ENCODE measurements around the gene GALK1. TPM values are rescaled to one million over a fixed set of nuclear protein-coding genes. Genes with fewer than 3 reads are reported as not detected.

GALK1 gene
- total and polyA plus RNA-seq, 4 donors, result 23.0 to 70.5 (median 44.0) TPM

DNA sequence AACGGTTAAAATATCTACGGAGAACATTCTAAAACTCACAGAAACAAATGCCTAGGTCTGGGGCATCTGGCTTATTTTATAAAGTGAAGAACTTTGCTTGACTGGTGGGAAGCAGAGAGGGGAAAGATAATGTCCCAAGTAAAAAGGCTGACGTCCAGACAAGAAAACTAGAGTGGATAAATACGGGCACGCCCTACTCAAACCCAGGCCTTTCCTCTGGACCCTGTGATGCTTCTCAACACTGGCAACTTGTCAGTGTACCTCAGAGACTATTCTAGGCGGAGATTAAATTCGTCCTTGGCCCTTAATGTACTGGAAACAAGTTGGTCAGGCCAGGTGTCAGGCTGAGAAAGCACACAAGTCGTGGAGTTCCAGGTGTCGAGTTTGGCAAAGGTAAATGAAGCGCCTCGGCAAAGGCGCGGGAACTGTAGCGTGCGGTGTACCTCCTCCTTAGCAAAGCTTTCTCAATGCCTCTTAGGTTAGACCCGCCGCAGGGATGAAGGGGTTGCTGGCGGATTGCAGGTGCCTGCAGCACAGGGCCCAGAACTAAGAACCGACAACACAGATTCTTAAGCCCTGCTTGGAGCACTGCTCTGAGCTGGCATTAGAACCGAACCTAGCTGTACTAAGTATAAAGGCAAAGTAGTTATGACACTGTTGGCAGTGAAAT lies 18.9 kb upstream of the GALK1 start:
- ATAC-seq (ENCODE audit: insufficient read depth, low FRiP score) (no peak), DNase-seq (peak in 1 of 3 donors; percentile 35)
- Histone ChIP-seq H3K4me1 (ENCODE audit: control insufficient read depth in 5 of 5, insufficient read depth in 5 of 5, low read length in 5 of 5) (peaks cover 5 to 39% (median 15%) of the 10 kb centered on the region in 5 donors), H3K9ac (ENCODE audit: insufficient read depth in 1 of 2, low read length in 2 of 2) (peak overlapping the region; percentile 43 to 97), H3K27me3 (ENCODE audit: control insufficient read depth in 3 of 3, insufficient read depth in 3 of 3, low read length in 2 of 3) (no peaks in the 10 kb centered on the region), H3K36me3 (ENCODE audit: control insufficient read depth in 4 of 4, insufficient read depth in 4 of 4, low read length in 4 of 4) (peaks cover 0 to 4% (median under 1%) of the 10 kb centered on the region in 4 donors), H3K4me3 (no peak overlapping the region), H3K27ac (ENCODE audit: low read depth in 1 of 2, low read length in 1 of 2) (peak overlapping the region; percentile 85 to 93), H3K9me3 (ENCODE audit: control insufficient read depth in 4 of 4, insufficient read depth in 3 of 4, low read length in 3 of 4) (no peaks in the 10 kb centered on the region)
- TF ChIP-seq, protein P1, sequence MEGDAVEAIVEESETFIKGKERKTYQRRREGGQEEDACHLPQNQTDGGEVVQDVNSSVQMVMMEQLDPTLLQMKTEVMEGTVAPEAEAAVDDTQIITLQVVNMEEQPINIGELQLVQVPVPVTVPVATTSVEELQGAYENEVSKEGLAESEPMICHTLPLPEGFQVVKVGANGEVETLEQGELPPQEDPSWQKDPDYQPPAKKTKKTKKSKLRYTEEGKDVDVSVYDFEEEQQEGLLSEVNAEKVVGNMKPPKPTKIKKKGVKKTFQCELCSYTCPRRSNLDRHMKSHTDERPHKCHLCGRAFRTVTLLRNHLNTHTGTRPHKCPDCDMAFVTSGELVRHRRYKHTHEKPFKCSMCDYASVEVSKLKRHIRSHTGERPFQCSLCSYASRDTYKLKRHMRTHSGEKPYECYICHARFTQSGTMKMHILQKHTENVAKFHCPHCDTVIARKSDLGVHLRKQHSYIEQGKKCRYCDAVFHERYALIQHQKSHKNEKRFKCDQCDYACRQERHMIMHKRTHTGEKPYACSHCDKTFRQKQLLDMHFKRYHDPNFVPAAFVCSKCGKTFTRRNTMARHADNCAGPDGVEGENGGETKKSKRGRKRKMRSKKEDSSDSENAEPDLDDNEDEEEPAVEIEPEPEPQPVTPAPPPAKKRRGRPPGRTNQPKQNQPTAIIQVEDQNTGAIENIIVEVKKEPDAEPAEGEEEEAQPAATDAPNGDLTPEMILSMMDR (IDR thresholded peaks at IDR 0.05; ENCODE audit: control extremely low read depth, extremely low read depth), result no peak
- 60 to 65% methylated on average over 20 of the region's 20 CpGs for WGBS, 2 donors

DNA sequence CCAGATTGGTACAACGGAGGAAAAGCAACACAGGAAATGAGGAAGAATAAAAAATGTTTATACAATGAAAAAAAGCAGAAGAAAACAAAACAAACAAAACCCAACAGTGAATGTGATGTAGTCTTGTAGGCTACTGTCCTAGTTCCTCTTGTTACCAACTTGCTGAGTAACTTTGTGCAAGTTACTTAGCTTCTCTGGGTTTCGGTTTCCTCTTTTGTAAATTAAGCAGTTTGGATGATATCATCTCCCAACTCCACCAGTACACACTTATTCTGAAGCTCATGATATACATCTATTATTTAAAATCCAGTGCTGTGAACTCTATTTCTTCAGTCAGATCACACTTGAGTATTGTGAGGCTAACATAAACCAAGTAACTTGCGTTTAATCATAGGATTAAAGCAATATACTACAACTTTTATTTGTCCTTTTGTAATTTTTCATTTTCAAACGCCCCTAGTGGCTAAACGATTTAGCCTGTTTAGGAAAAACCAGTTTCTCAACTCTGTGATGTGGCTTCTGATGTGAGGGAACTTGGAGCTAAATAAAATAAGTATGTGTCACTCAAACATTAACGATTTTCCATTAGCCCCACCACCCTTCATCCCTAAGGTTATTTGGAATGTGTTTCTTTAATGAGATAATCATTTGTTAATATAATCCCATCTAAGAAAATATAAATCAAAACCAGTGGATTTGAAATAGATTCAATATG lies 18.2 kb upstream of the GALK1 start:
- H3K27me3 ChIP-seq (ENCODE audit: control insufficient read depth in 3 of 3, insufficient read depth in 3 of 3, low read length in 2 of 3), result no peaks in the 10 kb centered on the region
- H3K4me1 ChIP-seq (ENCODE audit: control insufficient read depth in 5 of 5, insufficient read depth in 5 of 5, low read length in 5 of 5), result peaks cover 5 to 39% (median 15%) of the 10 kb centered on the region in 5 donors
- DNase-seq (peak in 2 of 3 donors; percentile 89 to 93), ATAC-seq (ENCODE audit: insufficient read depth, low FRiP score) (no peak)
- peak overlapping the region; percentile 81 to 85 for H3K27ac ChIP-seq (ENCODE audit: low read depth in 1 of 2, low read length in 1 of 2)
- H3K9ac ChIP-seq (ENCODE audit: insufficient read depth in 1 of 2, low read length in 2 of 2), result peak overlapping the region in 1 of 2 donors; percentile 97
- H3K36me3 ChIP-seq (ENCODE audit: control insufficient read depth in 4 of 4, insufficient read depth in 4 of 4, low read length in 4 of 4), result peaks cover 5 to 11% (median 6%) of the 10 kb centered on the region in 4 donors
- TF ChIP-seq, protein P1 (IDR thresholded peaks at IDR 0.05; ENCODE audit: control extremely low read depth, extremely low read depth), result peak; percentile 42
- WGBS, 2 donors, result 4 to 6% methylated on average over 6 of the region's 6 CpGs
- H3K4me3 ChIP-seq, result no peak overlapping the region
- no peaks in the 10 kb centered on the region for H3K9me3 ChIP-seq (ENCODE audit: control insufficient read depth in 4 of 4, insufficient read depth in 3 of 4, low read length in 3 of 4)

GRCh38 chr17:75779987-75780889 lies 15.2 kb upstream of the GALK1 start:
- Histone ChIP-seq H3K4me3 (no peak overlapping the region), H3K27me3 (ENCODE audit: control insufficient read depth in 3 of 3, insufficient read depth in 3 of 3, low read length in 2 of 3) (no peaks in the 10 kb centered on the region), H3K36me3 (ENCODE audit: control insufficient read depth in 4 of 4, insufficient read depth in 4 of 4, low read length in 4 of 4) (peaks cover 5 to 37% (median 22%) of the 10 kb centered on the region in 4 donors), H3K9ac (ENCODE audit: insufficient read depth in 1 of 2, low read length in 2 of 2) (no peak overlapping the region), H3K4me1 (ENCODE audit: control insufficient read depth in 5 of 5, insufficient read depth in 5 of 5, low read length in 5 of 5) (peaks cover 0 to 34% (median 6%) of the 10 kb centered on the region in 5 donors), H3K27ac (ENCODE audit: low read depth in 1 of 2, low read length in 1 of 2) (no peak overlapping the region), H3K9me3 (ENCODE audit: control insufficient read depth in 4 of 4, insufficient read depth in 3 of 4, low read length in 3 of 4) (no peaks in the 10 kb centered on the region)
- TF ChIP-seq, protein P1 (IDR thresholded peaks at IDR 0.05; ENCODE audit: control extremely low read depth, extremely low read depth), result no peak
- 22 to 23% methylated on average over 5 of the region's 5 CpGs for WGBS, 2 donors
- ATAC-seq (ENCODE audit: insufficient read depth, low FRiP score), result no peak
- DNase-seq, result peak in 1 of 3 donors; percentile 15

Data from lung (tissue), 12 donors.